Measurements from ENCODE around the gene TXNDC9.

Gene TXNDC9

DNA sequence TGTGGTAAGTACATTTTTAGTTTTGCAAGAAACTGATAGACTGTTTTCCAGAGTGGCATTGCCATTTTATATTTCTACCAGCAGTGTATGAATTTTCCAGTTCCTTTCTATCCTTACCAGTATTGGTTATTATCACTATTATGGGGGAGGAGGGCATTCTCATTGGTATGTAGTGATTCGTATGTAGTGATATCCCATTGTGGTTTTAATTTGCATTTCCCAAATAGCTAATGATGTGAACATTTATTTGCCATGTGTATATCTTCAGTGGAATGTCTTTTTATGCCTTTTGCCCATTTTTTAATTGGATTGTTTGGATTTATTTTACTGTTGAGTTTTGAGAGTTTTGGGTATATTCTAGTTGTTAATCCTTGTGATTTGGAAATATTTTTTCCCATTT is 17.9 kb upstream of the TXNDC9 start:
- TF ChIP-seq EZH2phosphoT487 (conservative IDR thresholded peaks at IDR 0.05; ENCODE audit: low read length): no peak
- TF ChIP-seq CTCF (IDR thresholded peaks at IDR 0.05; ENCODE audit: insufficient read depth, low read length, poor library complexity, severe bottlenecking): no peak
- H3K27ac ChIP-seq (ENCODE audit: low read depth, low read length): no peak overlapping the region

DNA sequence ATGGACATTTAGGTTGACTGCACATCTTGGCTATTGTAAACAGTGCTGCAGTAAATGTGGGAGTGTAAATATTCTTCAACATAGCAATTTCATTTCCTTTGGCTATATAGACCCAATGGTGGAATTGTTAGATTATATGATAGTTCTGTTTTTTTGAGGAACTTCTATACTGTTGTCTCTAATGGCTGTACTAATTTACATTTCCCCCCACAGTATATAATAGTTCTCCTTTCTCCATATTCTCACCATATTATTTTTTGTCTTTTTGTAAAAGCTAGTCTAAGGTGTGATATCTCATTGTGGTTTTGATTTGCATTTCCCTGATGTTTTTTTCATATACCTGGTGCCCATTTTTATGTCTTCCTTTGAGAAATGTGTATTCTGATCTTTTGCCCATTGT is 14.1 kb upstream of the TXNDC9 start:
- Histone ChIP-seq H3K4me2 (ENCODE audit: low read depth, low read length, poor library complexity, severe bottlenecking) (no peak overlapping the region), H3K9ac (ENCODE audit: low read length) (no peak overlapping the region), H3K79me2 (ENCODE audit: insufficient read depth, low read length) (peaks cover 98% of the 10 kb centered on the region), H3K27ac (ENCODE audit: low read depth, low read length) (no peak overlapping the region), H3K36me3 (ENCODE audit: low read length) (no peaks in the 10 kb centered on the region; the same call in 1 of the 2 replicates), H3K4me3 (ENCODE audit: insufficient read depth, low read length, poor library complexity, severe bottlenecking) (no peak overlapping the region), H3F3A (ENCODE audit: insufficient read depth) (no peaks in the 10 kb centered on the region; the same call in none of the 2 replicates), H3K9me3 (ENCODE audit: insufficient read depth, low read length) (no peaks in the 10 kb centered on the region), H3K27me3 (ENCODE audit: low read length) (no peaks in the 10 kb centered on the region), H2AFZ (ENCODE audit: low read depth, low read length, severe bottlenecking) (no peak overlapping the region), H3K9me2 (replicated peaks; ENCODE audit: insufficient read depth, low read length) (no peaks in the 10 kb centered on the region), H4K20me1 (ENCODE audit: low read depth, low read length) (peaks cover 39% of the 10 kb centered on the region)
- TF ChIP-seq EZH2phosphoT487 (conservative IDR thresholded peaks at IDR 0.05; ENCODE audit: low read length) (no peak), CTCF (IDR thresholded peaks at IDR 0.05; ENCODE audit: insufficient read depth, low read length, poor library complexity, severe bottlenecking) (no peak)

More for the DNA sequence above, 17.9 kb upstream of the TXNDC9 start:
- Histone ChIP-seq H3K9me2 (replicated peaks; ENCODE audit: insufficient read depth, low read length) (no peaks in the 10 kb centered on the region), H3F3A (ENCODE audit: insufficient read depth) (no peaks in the 10 kb centered on the region), H3K9ac (ENCODE audit: low read length) (no peak overlapping the region), H3K4me2 (ENCODE audit: low read depth, low read length, poor library complexity, severe bottlenecking) (no peak overlapping the region), H3K9me3 (ENCODE audit: insufficient read depth, low read length) (no peaks in the 10 kb centered on the region), H3K4me3 (ENCODE audit: insufficient read depth, low read length, poor library complexity, severe bottlenecking) (no peak overlapping the region), H2AFZ (ENCODE audit: low read depth, low read length, severe bottlenecking) (no peak overlapping the region), H3K79me2 (ENCODE audit: insufficient read depth, low read length) (peaks cover 98% of the 10 kb centered on the region), H4K20me1 (ENCODE audit: low read depth, low read length) (peaks cover 45% of the 10 kb centered on the region), H3K27me3 (ENCODE audit: low read length) (no peaks in the 10 kb centered on the region), H3K36me3 (ENCODE audit: low read length) (no peaks in the 10 kb centered on the region; the same call in 1 of the 2 replicates)

DNA sequence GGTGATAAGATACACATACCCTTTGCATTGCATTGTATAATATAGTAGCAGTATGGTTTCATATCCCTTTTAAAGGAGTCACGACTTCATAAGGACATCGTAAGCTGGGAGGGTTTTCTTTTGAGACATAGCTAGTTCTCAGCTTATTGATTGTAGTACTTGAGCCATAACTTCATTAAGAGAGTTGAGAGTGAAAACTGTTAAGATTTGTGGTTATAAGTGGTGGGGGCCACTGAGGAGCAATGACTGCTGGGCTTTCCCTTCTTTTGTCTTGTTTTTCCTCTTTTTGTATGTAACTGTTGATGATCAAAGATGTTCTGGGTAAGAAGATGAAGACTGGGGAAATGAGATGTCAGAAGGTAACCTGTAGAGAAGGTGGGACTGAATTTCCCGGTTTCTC is 12.0 kb upstream of the TXNDC9 start:
- TF ChIP-seq CTCF (IDR thresholded peaks at IDR 0.05; ENCODE audit: insufficient read depth, low read length, poor library complexity, severe bottlenecking) (no peak), EZH2phosphoT487 (conservative IDR thresholded peaks at IDR 0.05; ENCODE audit: low read length) (no peak)
- no peaks in the 10 kb centered on the region for H3K27me3 ChIP-seq (ENCODE audit: low read length)
- no peak overlapping the region for H3K27ac ChIP-seq (ENCODE audit: low read depth, low read length)
- H3K79me2 ChIP-seq (ENCODE audit: insufficient read depth, low read length): peaks cover 98% of the 10 kb centered on the region
- H3K9me2 ChIP-seq (replicated peaks; ENCODE audit: insufficient read depth, low read length): no peaks in the 10 kb centered on the region
- no peaks in the 10 kb centered on the region; the same call in none of the 2 replicates for H3F3A ChIP-seq (ENCODE audit: insufficient read depth)
- no peak overlapping the region for H3K4me3 ChIP-seq (ENCODE audit: insufficient read depth, low read length, poor library complexity, severe bottlenecking)
- peaks cover 31% of the 10 kb centered on the region for H4K20me1 ChIP-seq (ENCODE audit: low read depth, low read length)
- H3K4me2 ChIP-seq (ENCODE audit: low read depth, low read length, poor library complexity, severe bottlenecking): no peak overlapping the region
- H2AFZ ChIP-seq (ENCODE audit: low read depth, low read length, severe bottlenecking): no peak overlapping the region
- H3K9me3 ChIP-seq (ENCODE audit: insufficient read depth, low read length): no peaks in the 10 kb centered on the region
- H3K9ac ChIP-seq (ENCODE audit: low read length): no peak overlapping the region
- no peaks in the 10 kb centered on the region for H3K36me3 ChIP-seq (ENCODE audit: low read length)

All from SU-DHL-6 (cell line).